ENCODE results near the gene CACNA1B.
"Not testable (repeated sequence)": the region's sequence is repeated elsewhere in the genome, so short reads cannot be mapped to it uniquely, and the experiment has no call there.

The CACNA1B gene

DNA sequence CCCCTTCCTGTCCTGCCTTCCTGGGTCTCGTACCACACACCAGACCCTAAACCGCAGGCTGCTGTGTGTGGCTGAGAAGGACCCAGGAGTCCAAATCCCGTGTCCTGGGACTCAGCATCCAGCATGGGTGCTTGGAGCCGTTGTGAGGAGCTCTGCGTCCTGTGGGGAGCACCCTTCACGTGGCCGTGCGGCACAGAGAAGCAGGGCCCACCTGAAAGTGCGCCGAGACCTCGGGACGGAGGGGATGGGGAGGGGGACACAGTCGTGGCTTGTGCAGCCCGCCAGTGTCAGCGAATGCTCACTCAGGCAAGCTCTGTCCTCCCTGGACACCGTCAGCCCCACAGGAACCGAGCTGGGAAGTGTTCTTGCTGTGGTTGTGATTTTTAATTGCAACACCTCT, 244.6 kb downstream of the CACNA1B start:
- no peak for DNase-seq

DNA sequence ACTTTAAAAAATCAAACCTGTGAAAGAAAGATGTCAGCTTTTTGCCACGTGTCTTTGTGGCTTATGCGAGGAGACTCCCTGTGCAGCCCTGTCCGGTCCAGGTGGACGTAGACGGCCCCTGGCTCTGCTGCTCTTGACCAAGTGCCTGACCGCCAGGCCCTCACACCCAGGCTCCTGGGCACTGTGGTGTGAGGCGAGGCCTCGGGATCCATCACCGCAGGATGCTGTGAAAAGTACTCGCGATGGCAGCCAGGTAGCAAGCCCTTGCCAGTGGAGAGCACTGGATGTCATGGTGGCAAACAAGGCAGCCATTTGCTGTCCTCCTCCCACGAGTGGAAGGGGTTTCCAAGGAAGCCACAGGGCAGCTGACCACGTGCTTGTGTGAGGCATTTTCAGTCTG, 245.1 kb downstream of the CACNA1B start:
- DNase-seq: no peak

DNA sequence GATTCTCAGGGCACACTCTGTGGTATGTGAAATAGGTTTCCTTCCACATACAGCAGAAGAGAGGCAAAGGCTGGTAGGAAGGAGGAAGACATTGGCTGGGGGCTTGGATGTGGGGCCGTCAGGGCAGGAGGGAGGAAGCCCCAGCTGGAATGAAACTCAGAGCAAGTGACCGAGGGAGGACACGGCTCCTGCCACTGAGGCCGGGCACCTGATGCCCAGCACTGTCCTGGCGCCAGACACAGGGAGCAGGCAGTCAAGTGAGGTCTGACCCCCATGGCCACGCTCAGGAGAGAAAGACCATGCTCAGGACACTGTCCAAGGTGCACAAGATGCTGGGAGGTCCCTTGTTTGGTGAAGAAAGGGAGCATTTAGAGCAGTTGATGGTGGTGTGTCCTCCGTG, 245.5 kb downstream of the CACNA1B start:
- no peak for DNase-seq

DNA sequence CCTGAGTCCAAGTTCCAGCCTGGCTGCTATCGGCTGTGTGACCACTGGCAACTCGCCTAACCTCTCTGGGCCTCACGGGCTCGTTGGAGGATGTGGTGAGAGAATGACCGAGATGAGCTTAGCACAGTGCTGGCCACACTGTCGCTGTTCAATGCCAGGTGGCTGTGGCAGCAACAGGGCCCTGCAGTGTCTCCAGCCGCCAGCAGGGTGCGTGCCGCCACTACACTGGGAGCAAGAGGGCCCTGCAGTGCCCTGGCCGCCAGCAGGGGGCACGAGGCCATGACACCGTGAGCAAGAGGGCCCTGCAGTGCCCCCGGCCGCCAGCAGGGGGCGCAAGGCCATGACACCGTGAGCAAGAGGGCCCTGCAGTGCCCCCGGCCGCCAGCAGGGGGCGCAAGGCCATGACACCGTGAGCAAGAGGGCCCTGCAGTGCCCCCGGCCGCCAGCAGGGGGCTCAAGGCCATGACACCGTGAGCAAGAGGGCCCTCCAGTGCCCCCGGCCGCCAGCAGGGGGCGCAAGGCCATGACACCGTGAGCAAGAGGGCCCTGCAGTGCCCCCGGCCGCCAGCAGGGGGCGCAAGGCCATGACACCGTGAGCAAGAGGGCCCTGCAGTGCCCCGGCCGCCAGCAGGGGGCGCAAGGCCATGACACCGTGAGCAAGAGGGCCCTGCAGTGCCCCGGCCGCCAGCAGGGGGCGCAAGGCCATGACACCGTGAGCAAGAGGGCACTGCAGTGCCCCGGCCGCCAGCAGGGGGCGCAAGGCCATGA, 248.7 kb downstream of the CACNA1B start:
- not testable (repeated sequence) for DNase-seq

DNA sequence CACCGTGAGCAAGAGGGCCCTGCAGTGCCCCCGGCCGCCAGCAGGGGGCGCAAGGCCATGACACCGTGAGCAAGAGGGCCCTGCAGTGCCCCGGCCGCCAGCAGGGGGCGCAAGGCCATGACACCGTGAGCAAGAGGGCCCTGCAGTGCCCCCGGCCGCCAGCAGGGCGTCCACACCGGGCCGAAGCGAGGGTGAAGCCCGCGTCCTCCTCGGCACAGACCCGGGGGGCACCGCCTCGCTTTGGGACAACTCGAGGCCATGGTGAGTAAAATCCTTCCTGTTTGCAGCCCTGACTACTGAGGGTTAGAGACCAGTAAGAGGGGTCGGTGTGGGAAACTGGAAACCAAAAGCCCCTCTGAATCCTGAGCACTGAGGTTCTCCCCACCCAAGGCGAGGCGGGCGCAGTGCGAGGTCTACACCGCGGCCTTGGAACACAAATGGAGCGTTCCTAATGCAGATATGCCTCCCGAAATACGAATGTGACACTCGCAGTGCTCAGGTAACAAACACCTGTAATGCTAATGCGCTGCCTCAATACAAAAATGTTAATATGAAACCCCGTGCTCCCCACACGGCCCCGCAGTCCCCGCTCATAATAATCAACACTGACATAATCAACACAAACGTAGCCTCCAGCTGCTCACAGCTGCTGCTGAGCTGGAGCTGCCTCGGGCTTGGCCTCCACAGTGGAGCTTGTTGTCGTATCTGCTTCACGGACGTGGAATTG, 249.4 kb downstream of the CACNA1B start:
- not testable (repeated sequence) for DNase-seq

DNA sequence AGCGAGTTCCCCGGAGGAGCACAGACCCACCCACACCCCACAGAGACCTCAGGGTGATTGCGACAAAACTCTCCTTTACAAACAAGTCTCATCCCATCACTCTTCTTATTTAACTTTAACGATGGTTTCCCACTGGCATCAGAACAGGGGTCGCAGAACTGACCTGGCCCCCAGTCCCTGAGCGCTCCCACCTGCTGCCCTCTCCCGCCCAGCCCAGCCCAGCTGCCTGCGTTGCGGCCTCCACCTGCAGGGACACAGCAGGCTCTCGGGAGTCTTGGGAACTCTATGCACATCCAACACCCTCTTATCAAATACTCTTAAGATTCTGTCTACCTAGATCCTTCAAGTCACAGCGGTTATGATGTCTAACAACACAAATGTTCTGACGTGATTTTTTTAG, 250.4 kb downstream of the CACNA1B start:
- DNase-seq: not testable (repeated sequence)

DNA sequence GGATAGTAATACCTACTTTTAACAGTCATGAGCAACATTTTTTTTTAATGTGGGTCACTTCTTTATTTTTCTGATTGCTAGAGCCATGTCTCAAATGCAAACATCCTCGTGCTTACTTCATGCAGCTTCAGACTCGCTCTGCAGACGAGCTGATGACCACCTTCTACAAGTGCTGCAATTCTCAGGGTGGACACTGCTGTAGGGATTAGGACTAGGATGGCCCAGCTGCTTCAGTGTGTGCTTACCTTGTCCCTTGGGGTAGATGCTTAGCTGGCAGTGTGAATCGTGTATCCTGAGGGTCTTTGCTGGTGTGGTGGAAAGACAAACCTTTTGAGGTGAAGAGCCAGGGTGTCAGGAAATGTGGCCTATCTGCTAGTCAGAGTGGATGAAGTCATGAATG, 251.7 kb downstream of the CACNA1B start:
- not testable (repeated sequence) for DNase-seq

DNA sequence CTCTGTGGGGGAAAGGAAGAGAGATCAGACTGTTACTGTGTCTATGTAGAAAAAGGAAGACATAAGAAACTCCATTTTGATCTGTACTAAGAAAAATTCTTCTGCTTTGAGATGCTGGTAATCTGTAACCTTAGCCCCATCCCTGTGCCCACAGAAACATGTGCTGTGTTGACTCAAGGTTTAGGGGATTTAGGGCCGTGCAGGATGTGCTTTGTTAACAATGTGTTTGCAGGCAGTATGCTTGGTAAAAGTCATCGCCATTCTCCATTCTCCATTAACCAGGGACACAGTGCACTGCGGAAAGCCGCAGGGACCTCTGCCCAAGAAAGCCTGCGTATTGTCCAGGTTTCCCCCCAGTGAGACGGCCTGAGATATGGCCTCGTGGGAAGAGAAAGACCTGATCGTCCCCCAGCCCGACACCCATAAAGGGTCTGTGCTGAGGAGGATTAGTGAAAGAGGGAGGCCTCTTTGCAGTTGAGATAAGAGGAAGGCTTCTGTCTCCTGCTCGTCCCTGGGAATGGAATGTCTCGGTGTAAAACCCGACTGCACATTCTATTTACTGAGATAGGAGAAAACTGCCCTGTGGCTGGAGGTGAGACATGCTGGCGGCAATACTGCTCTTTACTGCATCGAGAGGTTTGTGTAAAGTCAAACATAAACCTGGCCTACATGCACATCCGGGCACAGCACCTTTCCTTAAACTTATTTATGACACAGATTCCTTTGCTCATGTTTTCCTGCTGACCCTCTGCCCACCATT, 255.5 kb downstream of the CACNA1B start:
- not testable (repeated sequence) for DNase-seq

DNA sequence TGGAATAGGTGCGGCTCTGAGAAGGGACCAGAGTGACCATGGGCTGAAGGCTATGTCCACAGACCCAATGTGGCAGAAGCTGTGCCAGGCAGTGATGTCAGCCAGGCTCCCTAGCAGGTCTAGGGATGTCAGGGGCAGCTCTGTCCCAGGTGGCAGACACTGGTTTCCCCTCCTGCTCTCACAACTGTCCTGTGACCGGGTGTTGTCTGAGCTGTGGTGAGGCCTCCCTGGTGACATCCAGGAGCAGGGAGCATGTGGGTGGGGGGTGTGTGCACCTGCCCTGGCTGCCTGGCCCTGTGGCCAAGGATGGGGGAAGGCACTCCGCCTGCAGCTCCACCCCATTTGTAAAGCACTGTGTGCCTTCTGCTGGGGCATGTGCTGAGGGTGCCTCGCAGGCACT, 257.0 kb downstream of the CACNA1B start:
- not testable (repeated sequence) for DNase-seq

DNA sequence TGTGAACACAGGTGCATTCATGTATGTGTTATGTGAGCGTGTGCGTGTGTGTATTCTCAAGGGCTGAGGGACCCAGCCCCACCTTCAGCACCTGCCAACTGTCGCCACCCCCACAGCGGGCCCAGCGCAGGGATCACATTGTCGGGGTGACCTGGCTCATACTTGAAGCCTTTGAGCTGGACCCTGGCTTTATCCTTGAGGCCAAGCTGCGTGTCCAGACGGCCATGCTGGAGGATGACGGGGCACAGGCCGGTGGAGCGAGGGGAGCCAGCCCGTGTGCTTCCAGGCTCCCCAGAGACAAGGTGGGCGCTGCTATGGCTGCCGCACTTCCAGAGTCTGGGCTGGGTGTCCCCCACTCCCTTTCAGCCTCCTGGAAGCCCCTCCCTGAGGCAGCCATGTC, 261.5 kb downstream of the CACNA1B start:
- not testable (repeated sequence) for DNase-seq

DNA sequence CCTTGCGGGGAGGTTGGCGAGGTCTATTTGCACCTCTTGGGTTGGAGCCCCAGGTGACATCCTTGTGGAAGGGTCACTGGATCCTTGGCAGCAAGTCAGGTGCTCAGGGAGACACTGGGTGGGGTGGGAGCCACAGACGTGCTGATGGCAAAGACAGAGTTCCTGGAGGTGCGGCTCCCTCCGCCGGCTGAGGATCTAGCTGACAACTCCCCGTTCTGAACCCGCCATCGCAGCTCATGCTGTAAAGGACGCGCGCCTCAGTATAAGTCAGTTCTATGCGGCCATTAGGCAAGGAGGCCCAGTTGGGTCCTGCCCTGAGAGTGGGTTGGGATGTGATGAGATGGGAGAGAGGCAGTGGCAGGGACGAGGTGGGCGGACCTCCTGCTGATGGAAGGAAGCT, 263.4 kb downstream of the CACNA1B start:
- not testable (repeated sequence) for DNase-seq

DNA sequence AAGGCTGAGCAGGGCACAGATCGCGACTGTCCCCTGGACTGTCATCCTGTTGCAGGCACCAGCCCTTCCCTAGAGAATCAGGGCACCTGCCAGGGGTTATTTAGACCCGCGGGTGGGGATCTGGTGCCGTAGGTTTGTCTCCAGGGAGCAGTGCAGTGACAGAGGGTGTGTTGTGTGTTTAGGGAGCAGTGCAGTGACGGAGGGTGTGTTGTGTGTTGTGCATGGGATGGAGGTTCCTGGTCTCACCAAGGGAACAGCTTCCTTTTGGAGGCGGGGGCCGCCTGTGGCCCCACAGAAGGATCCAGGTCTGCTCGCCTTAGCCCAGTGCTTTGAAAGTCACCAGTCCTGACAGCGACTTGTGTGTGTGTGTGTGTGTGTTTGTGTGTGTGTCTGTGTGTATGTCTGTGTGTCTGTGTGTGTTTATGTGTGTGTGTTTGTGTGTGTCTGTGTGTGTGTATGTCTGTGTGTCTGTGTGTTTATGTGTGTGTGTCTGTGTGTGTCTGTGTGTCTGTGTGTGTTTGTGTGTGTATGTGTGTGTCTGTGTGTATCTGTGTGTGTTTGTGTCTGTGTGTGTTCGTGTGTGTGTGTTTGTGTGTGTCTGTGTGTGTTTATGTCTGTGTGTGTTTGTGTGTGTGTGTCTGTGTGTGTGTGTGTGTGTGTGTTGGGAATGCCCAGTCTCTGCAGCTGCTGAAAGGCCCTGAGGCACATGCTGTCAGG, 265.1 kb downstream of the CACNA1B start:
- DNase-seq: not testable (repeated sequence)

DNA sequence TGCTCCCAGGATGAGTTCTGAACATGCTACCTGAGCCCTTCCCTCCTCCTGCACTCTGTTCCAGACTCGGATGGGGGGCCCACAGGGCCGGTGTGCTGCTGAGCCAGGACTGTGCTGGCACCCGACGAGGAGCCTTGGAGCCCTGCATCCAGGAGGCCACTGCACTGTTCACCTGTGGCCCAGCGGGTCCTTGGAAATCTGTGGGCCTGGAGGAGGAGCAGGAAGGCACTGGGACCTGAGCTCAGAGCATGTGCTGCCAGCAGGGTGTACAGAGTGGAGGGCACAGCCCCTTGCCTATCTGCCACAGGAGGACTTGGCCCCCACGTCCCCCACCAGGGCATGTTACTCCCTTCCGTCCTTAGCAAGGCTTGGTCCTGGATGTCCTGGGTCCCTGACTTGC, 265.9 kb downstream of the CACNA1B start:
- not testable (repeated sequence) for DNase-seq

DNA sequence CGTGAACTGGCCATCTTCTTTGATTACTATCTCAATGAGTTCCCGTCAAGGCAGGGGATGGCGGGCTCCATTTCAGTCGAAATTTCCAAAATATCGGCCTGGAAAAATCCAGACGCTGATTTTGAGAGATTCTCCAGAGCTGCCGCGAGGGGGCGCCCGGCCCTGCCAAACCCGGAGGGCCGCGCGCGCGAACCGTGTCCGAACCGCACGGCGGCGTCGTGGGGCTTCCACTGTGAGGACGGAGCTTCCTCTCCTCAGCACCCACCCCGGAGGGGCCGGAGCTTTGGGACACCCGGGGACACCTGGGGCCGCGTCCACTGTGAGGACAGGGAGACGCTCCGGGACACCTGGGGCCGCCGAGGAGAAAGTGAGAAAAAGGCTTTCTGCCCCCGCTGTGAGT, 270.0 kb downstream of the CACNA1B start:
- peak; percentile 17 for DNase-seq

DNA sequence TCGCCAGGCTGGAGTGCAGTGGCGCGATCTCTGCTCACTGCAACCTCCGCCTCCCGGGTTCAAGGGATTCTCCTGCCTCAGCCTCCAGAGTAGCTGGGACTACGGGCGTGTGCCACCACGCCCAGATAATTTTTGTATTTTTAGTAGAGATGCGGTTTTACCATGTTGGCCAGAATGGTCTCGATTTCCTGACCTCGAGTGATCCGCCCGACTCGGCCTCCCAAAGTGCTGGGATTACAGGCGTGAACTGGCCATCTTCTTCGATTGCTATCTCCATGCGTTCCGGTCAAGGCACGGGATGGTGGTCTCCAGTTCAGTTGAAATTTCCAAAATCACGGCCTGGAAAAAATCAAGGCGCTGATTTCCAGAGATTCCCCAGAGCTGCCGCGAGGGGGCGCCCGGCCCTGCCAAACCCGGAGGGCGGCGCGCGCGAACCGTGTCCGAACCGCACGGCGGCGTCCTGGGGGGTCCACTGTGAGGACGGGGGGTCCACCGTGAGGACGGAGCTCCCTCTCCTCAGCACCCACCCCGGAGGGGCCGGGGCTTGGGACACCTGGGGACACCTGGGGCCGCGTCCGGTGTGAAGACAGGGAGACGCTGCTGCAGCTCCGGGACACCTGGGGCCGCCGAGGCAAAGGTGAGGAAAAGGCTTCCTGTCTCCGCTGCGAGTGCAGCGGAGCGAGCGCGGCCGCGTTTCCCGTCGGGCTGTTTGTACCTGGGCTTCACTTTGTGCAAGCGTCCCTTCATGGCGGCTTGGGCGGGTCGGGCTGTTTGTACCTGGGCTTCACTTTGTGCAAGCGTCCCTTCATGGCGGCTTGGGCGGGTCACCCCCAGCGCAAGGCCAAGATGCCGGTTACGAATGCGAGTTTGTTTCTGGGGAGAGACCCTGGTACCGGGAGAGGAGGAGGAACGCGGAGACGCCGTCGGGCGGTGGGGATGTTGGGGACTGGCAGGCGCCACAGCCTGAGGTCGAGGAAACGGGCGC, 272.4 kb downstream of the CACNA1B start:
- DNase-seq: not testable (repeated sequence)

DNA sequence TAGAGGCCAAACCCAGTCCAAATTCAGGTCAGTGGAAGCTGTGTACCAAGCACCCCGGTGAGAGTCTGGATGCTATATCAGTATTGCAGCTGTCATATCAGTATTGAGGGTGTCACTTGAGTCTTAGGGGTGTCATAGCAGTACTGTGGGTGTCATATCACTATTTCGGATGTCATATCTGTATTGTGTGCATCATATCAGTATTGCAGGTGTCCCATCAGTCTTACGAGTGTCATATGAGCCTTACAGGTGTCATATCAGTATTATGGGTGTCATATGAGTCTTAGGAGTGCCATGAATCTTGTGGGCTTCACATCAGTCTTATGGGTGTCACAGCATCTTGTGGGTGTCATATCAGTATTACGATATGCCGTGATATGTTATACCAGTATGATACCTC, 278.2 kb downstream of the CACNA1B start:
- DNase-seq: not testable (repeated sequence)

DNA sequence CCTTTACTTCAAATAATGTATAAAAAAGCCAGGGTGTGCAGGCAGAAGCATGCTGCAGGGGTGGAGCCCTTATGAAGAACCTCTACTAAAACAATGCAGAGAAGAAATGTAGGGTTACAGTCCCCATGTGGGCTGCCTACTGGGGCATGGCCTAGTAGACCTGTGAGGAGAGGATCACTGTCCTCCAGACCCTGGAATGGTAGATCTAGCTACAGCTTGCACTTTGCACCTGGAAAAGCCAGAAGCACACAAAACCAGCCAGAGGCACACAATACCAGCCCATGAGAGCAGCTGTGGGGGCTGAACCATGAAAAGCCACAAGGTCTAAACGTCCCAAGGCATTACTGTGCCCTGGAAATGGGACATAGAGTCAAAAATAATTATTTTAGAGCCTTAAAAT, 289.2 kb downstream of the CACNA1B start:
- DNase-seq: not testable (repeated sequence)

Measured in EL (cell line).